ENCODE data around the gene GALK2.
"Not testable (repeated sequence)": the region's sequence is repeated elsewhere in the genome, so short reads cannot be mapped to it uniquely, and the experiment has no call there.

GALK2 gene

GRCh38 chr15:49225572-49226281 is 55.7 kb downstream of the GALK2 start:
- DNase-seq = no peak

- DNase-seq = no peak
Measured at GRCh38 chr15:49227602-49228001, 57.6 kb downstream of the GALK2 start.

GRCh38 chr15:49229922-49230321 is 59.9 kb downstream of the GALK2 start:
- DNase-seq = no peak

GRCh38 chr15:49232236-49232806 is 62.3 kb downstream of the GALK2 start:
- DNase-seq = no peak

- peak; percentile 50 for DNase-seq
Measured at GRCh38 chr15:49235446-49236124, 65.5 kb downstream of the GALK2 start.

GRCh38 chr15:49236869-49237268 is 66.8 kb downstream of the GALK2 start:
- no peak for DNase-seq

- no peak for DNase-seq
Measured at GRCh38 chr15:49238342-49238741, 68.3 kb downstream of the GALK2 start.

- no peak for DNase-seq
Measured at GRCh38 chr15:49239105-49239504, 69.1 kb downstream of the GALK2 start.

GRCh38 chr15:49242820-49243219 is 72.8 kb downstream of the GALK2 start:
- no peak for DNase-seq

GRCh38 chr15:49247556-49248110 is 77.6 kb downstream of the GALK2 start:
- DNase-seq = no peak

GRCh38 chr15:49248291-49248690 is 78.2 kb downstream of the GALK2 start:
- DNase-seq = no peak

GRCh38 chr15:49255966-49256759 is 86.1 kb downstream of the GALK2 start:
- no peak for DNase-seq

- DNase-seq = not testable (repeated sequence)
Measured at GRCh38 chr15:49265117-49265516, 95.1 kb downstream of the GALK2 start.

- DNase-seq = no peak
Measured at GRCh38 chr15:49265911-49266310, 95.9 kb downstream of the GALK2 start.

GRCh38 chr15:49270541-49271421 is 100.7 kb downstream of the GALK2 start:
- no peak for DNase-seq

GRCh38 chr15:49273734-49274318 is 103.8 kb downstream of the GALK2 start:
- no peak for DNase-seq

- DNase-seq = no peak
Measured at GRCh38 chr15:49278751-49279150, 108.7 kb downstream of the GALK2 start.

- no peak for DNase-seq
Measured at GRCh38 chr15:49279521-49280456, 109.7 kb downstream of the GALK2 start.

GRCh38 chr15:49282366-49282765 is 112.3 kb downstream of the GALK2 start:
- DNase-seq = no peak

GRCh38 chr15:49286649-49287404 is 116.8 kb downstream of the GALK2 start:
- no peak for DNase-seq

Measured in CD4-positive, alpha-beta T cell treated with Interleukin-17A for 4 hours (primary cell).